Measurements from ENCODE around the gene GADD45B.
"Not testable (repeated sequence)": the region's sequence is repeated elsewhere in the genome, so short reads cannot be mapped to it uniquely, and the experiment has no call there.

Gene GADD45B

DNA sequence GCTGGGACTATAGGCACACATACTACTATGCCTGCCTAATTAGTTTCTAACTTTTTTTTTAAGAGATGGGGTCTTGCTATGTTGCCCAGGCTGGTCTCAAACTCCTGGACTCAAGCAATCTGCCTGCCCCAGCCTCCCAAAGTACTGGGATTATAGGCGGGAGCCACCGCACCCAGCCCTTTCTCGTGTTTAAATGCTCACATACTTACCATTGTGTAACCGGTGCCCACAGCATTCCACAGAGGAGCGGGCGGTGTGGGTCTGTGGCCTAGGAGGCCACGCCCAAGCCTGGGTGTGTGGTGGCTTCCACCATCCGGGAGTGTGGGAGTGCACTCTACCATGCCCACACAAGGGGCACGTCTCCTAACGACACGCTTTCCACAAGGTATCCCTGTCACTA, 26.9 kb upstream of the GADD45B start:
- Histone ChIP-seq H3K27me3 (ENCODE audit: control insufficient read depth, insufficient read depth, low read length) (no peaks in the 10 kb centered on the region), H3K9ac (ENCODE audit: low read depth, low read length) (no peak overlapping the region), H3K4me3 (ENCODE audit: low read length) (no peak overlapping the region), H3K9me3 (replicated peaks; ENCODE audit: low read length) (no peaks in the 10 kb centered on the region), H3K4me1 (ENCODE audit: control insufficient read depth, insufficient read depth, low read length) (peaks cover 21% of the 10 kb centered on the region), H3K36me3 (ENCODE audit: insufficient read depth, low read length) (peaks cover 20% of the 10 kb centered on the region), H3K4me2 (ENCODE audit: low read length) (no peak overlapping the region)

DNA sequence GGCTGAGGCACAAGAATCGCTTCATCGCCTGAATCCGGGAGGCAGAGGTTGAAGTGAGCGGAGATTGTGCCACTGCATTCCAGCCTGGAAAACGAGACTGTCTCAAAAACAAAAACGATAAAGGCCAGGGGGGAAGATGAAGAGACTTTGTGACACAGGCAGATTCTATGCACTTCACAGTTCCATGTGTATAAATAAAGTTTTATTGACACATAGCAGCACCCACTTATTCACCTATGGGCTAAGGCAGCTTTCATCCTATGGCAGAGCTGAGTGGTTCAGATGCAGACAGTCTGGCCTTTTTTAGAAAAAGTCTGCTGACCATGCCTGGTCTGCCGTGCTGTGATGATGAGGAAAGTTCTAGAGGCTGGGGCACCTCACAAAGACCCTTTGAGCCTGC, 24.8 kb upstream of the GADD45B start:
- Histone ChIP-seq H3K4me1 (ENCODE audit: control insufficient read depth, insufficient read depth, low read length) (peaks cover 32% of the 10 kb centered on the region), H3K36me3 (ENCODE audit: insufficient read depth, low read length) (peaks cover 11% of the 10 kb centered on the region), H3K4me2 (ENCODE audit: low read length) (no peak overlapping the region), H3K9ac (ENCODE audit: low read depth, low read length) (no peak overlapping the region), H3K4me3 (ENCODE audit: low read length) (no peak overlapping the region), H3K9me3 (replicated peaks; ENCODE audit: low read length) (no peaks in the 10 kb centered on the region), H3K27me3 (ENCODE audit: control insufficient read depth, insufficient read depth, low read length) (no peaks in the 10 kb centered on the region)

DNA sequence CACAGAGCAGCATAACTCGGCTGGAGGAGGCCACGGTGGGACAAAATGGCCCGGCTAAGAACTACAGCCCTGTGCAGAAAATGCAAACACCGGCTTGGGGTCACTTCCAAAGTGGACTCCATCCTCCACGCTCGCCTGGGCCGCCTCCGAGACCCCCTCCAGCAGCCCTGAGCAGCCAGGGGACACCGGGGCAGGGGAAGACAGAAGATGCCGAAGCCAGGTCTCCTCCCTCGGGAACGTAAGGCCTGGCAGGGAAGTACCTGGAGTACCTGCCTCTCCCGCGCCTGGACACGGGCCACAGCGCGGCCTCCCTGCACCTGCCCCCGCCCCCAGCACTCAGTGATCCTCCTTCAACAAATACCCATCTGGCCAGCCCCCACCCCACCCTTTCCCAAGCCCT, 24.2 kb upstream of the GADD45B start:
- H3K4me3 ChIP-seq (ENCODE audit: low read length), result no peak overlapping the region
- H3K4me1 ChIP-seq (ENCODE audit: control insufficient read depth, insufficient read depth, low read length), result peaks cover 26% of the 10 kb centered on the region
- H3K4me2 ChIP-seq (ENCODE audit: low read length), result no peak overlapping the region
- H3K9ac ChIP-seq (ENCODE audit: low read depth, low read length), result no peak overlapping the region
- no peaks in the 10 kb centered on the region for H3K27me3 ChIP-seq (ENCODE audit: control insufficient read depth, insufficient read depth, low read length)
- no peaks in the 10 kb centered on the region for H3K9me3 ChIP-seq (replicated peaks; ENCODE audit: low read length)
- peaks cover 11% of the 10 kb centered on the region for H3K36me3 ChIP-seq (ENCODE audit: insufficient read depth, low read length)

DNA sequence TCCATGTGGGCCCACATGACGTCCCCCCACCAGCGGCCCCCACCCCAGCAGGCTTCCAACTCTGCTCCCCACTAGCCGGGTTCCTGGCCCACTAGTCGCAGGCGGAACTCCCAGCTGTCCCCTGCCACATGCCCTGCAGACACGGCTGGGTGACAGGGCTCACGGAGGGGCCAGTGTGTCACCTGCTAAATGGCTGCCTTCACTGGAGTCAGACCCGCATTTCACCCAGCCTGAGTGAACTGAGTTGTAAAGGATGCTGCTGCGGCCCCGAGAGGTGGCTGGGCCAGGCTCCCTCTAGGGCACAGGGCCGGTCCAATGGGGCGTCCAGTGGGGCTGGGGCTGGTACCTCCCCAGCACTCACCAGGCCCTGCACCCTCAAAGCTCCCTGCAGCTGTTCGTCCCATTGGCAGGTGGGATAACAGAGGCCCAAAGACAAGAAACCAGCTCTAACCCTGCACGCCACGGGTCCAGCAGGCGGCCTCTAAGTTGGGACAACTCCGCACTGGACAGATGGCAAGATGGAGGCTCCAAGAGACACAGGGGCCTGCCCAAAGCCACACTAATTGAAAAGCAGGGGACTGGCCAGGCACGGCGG, 22.4 kb upstream of the GADD45B start:
- Histone ChIP-seq H3K9ac (ENCODE audit: low read depth, low read length) (no peak overlapping the region), H3K4me3 (ENCODE audit: low read length) (no peak overlapping the region), H3K4me2 (ENCODE audit: low read length) (no peak overlapping the region), H3K27me3 (ENCODE audit: control insufficient read depth, insufficient read depth, low read length) (no peaks in the 10 kb centered on the region), H3K4me1 (ENCODE audit: control insufficient read depth, insufficient read depth, low read length) (peaks cover 17% of the 10 kb centered on the region), H3K36me3 (ENCODE audit: insufficient read depth, low read length) (peaks cover 8% of the 10 kb centered on the region), H3K9me3 (replicated peaks; ENCODE audit: low read length) (no peaks in the 10 kb centered on the region)

DNA sequence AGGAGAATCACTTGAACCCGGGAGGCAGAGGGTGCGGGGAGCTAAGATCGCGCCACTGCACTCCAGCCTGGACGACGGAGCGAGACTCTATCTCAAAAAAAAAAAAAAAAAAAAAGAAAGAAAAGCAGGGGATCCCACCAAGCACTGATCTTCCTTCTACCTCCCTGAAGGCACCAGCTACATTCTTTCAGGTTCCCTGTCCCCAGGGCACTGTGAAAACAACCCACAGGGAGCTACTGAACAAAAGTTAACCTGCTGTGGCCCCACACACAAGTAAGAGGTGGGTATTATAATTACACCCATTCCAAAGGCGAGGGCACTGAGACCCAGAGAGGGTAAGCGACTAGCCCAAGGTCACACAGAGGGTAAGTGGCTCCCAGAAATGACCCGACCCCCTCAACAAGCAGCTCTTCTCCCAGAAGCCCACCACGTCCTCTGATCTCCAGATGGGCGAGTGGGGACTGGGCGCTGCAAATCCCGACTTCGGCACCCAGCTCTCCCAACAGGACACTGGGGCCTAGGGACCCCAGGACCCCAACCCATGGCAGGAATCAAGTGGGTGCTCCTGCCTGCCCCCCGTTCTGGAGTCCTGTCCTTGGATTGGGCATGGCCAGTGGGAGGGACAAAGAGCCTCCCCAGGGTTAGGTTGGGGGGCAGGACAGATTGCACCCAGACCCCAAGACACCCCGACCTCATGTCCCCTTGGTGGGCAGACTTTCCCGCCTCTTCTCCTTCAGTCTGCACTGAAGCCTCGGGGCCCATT, 21.5 kb upstream of the GADD45B start:
- H3K4me3 ChIP-seq (ENCODE audit: low read length), result peak overlapping the region; percentile 96
- H3K4me1 ChIP-seq (ENCODE audit: control insufficient read depth, insufficient read depth, low read length), result peaks cover 16% of the 10 kb centered on the region
- H3K4me2 ChIP-seq (ENCODE audit: low read length), result peak overlapping the region; percentile 95
- H3K27me3 ChIP-seq (ENCODE audit: control insufficient read depth, insufficient read depth, low read length), result no peaks in the 10 kb centered on the region
- no peaks in the 10 kb centered on the region for H3K9me3 ChIP-seq (replicated peaks; ENCODE audit: low read length)
- H3K36me3 ChIP-seq (ENCODE audit: insufficient read depth, low read length), result peaks cover 8% of the 10 kb centered on the region
- peak overlapping the region; percentile 94 for H3K9ac ChIP-seq (ENCODE audit: low read depth, low read length)

DNA sequence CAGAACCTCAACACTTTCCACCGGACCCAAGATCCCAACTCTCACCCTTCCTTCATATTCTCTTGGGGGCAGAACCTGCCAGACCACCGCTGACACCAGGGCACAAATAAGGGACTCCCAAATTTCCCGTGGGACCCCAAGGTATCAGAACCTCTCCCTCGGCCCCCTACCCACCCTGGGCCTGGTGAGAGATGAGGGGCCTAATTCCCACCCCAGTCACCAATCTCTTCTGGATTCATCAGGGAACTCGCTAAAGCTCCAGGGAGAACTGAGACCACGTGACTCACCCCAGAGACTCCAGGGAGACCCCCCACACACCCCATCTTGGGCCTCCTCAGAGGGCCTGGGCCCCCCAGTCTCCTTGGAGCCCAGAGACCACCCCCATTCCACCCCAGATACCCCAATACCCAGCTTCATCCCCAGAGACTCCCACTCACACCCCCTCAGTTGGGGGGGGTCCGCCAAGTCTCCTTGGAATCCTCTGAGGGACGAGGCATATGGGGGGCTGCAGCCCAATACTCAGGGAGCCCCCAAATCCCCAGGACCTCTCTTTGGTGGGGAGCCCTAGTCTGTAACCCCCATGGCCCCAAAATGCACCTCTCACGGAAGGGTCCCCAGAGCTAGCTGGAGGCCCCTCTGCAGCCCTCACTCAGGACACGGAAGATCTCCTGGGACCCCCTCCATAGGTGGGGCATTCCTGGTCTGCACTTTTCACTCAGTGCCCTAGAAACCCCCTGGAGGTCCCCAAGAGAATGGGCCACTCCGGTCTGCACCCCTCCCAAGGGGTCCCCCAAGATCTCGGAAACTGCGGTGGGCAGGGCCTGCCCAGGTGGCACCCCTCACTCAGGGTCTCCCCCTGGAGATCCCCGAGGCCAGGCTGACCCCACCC, 20.7 kb upstream of the GADD45B start:
- peaks cover 8% of the 10 kb centered on the region for H3K36me3 ChIP-seq (ENCODE audit: insufficient read depth, low read length)
- H3K4me1 ChIP-seq (ENCODE audit: control insufficient read depth, insufficient read depth, low read length), result peaks cover 16% of the 10 kb centered on the region
- H3K9ac ChIP-seq (ENCODE audit: low read depth, low read length), result peak overlapping the region; percentile 94
- no peaks in the 10 kb centered on the region for H3K9me3 ChIP-seq (replicated peaks; ENCODE audit: low read length)
- H3K27me3 ChIP-seq (ENCODE audit: control insufficient read depth, insufficient read depth, low read length), result no peaks in the 10 kb centered on the region
- peak overlapping the region; percentile 96 for H3K4me3 ChIP-seq (ENCODE audit: low read length)
- H3K4me2 ChIP-seq (ENCODE audit: low read length), result peak overlapping the region; percentile 95

DNA sequence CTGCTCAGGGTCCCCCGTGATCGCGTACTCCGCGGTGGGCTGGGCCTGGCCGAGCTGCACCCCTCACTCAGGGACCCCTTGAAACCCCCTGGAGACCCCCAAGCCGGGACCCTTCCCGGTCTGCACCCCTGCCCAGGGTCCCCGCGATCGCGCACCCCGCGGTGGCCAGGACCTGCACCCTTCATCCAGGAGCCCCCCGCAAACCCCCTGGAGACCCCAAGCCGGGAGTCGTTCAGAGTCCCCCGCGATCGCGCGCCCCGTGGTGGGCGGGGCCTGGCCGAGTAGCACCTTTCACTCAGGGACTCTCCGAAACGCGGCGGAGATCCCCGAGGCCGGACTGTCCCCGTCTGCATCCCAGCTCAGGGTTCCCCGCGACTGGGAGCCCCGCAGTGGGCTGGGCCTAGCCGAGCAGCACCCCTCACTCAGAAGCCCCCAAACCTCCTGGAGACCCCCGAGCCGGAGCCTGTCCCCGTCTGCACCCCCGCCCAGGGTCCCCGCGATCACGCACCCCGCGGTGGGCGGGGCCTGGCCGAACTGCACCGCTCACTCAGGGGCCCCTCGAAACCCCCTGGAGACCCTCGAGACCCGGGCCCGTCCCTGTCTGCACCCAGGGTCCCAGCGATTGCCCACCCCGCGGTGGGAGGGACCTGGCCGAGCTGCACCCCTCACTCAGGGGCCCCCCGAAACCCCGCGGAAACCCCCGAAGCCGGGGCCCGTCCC, 19.9 kb upstream of the GADD45B start:
- peaks cover 17% of the 10 kb centered on the region for H3K4me1 ChIP-seq (ENCODE audit: control insufficient read depth, insufficient read depth, low read length)
- peak overlapping the region; percentile 96 for H3K4me3 ChIP-seq (ENCODE audit: low read length)

DNA sequence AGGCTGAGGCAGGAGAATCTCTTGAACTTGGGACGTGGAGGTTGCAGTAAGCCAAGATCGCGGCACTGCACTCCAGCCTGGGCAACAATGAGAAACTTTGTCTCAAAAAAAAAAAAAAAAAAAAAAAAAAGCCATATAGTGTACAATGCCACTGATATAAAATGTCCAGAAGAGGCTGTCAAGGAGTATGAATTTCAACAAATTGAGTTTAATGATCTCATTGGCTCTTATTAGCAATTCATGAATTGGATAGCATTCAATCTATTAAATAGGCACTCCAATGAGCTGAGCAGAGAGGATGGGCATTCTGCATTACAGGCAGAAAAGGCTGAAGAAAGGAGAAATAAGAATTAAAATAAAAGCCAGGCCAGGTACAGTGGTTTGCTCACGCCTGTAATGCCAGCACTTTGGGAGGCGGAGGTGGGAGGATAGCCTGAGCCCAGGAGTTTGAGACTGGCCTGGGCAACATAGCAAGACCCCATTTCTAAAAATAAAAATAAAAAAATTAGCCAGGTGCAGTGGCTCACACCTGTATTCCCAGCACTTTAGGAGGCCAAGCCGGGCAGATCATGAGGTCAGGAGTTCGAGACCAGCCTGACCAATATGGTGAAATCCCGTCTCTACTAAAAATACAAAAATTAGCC, 18.4 kb upstream of the GADD45B start:
- Histone ChIP-seq H3K4me2 (ENCODE audit: low read length) (peak overlapping the region; percentile 95), H3K9ac (ENCODE audit: low read depth, low read length) (peak overlapping the region; percentile 53), H3K4me1 (ENCODE audit: control insufficient read depth, insufficient read depth, low read length) (peaks cover 24% of the 10 kb centered on the region), H3K9me3 (replicated peaks; ENCODE audit: low read length) (no peaks in the 10 kb centered on the region), H3K27me3 (ENCODE audit: control insufficient read depth, insufficient read depth, low read length) (no peaks in the 10 kb centered on the region), H3K4me3 (ENCODE audit: low read length) (peak overlapping the region; percentile 96), H3K36me3 (ENCODE audit: insufficient read depth, low read length) (no peaks in the 10 kb centered on the region)

More for the DNA sequence above, 19.9 kb upstream of the GADD45B start:
- Histone ChIP-seq H3K9me3 (replicated peaks; ENCODE audit: low read length) (no peaks in the 10 kb centered on the region), H3K36me3 (ENCODE audit: insufficient read depth, low read length) (peaks cover 6% of the 10 kb centered on the region), H3K27me3 (ENCODE audit: control insufficient read depth, insufficient read depth, low read length) (no peaks in the 10 kb centered on the region), H3K9ac (ENCODE audit: low read depth, low read length) (peak overlapping the region; percentile 94), H3K4me2 (ENCODE audit: low read length) (peak overlapping the region; percentile 95)

DNA sequence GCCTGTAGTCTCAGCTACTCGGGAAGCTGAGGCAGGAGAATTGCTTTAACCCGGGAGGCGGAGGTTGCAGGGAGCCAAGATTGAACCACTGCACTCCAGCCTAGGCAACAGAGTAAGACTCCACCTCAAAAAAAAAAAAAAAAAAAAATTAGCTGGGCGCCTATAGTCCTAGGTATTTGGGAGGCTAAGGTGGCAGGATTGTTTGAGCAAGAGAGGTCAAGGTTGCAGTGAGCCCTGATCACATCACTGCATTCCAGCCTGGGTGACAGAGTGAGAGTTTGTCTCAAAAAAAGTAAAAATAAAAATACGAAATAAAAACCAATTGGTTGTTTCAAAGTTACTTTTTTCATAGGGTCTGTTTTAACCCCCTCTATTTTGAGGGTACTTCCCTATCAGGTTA, 17.9 kb upstream of the GADD45B start:
- peaks cover 27% of the 10 kb centered on the region for H3K4me1 ChIP-seq (ENCODE audit: control insufficient read depth, insufficient read depth, low read length)
- no peaks in the 10 kb centered on the region for H3K36me3 ChIP-seq (ENCODE audit: insufficient read depth, low read length)
- no peaks in the 10 kb centered on the region for H3K27me3 ChIP-seq (ENCODE audit: control insufficient read depth, insufficient read depth, low read length)
- H3K9me3 ChIP-seq (replicated peaks; ENCODE audit: low read length), result no peaks in the 10 kb centered on the region
- H3K9ac ChIP-seq (ENCODE audit: low read depth, low read length), result no peak overlapping the region
- H3K4me2 ChIP-seq (ENCODE audit: low read length), result no peak overlapping the region
- no peak overlapping the region for H3K4me3 ChIP-seq (ENCODE audit: low read length)

DNA sequence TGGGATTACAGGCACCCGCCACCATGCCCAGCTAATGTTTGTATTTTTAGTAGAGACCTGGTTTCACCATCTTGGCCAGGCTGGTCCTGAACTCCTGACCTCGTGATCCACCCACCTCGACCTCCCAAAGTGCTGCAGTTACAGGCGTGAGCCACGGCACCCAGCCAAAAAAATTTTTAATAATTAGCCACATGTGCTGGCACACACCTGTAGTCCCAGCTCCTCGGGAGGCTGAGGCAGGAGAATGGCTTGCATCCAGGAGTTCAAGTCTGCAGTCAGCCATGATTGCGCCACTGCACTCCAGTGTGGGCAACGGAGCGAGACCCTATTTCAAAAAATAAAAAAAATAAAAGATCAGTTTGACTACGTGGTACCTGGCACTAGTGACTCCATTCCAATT, 17.2 kb upstream of the GADD45B start:
- H3K4me1 ChIP-seq (ENCODE audit: control insufficient read depth, insufficient read depth, low read length), result peaks cover 27% of the 10 kb centered on the region
- not testable (repeated sequence) for H3K36me3 ChIP-seq (ENCODE audit: insufficient read depth, low read length); H3K27me3 ChIP-seq (ENCODE audit: control insufficient read depth, insufficient read depth, low read length); H3K4me3 ChIP-seq (ENCODE audit: low read length); H3K4me2 ChIP-seq (ENCODE audit: low read length); H3K9ac ChIP-seq (ENCODE audit: low read depth, low read length); H3K9me3 ChIP-seq (replicated peaks; ENCODE audit: low read length)

Data from skeletal muscle satellite cell (primary cell).